MM.1S (cell line): ENCODE measurements around the gene SLC4A7.

Experiments used
- DNase-seq: peaks from one replicate; pipeline ENCODE4 v3.0.0-alpha.2; 2015
- H2AFZ ChIP-seq: fragments of 300-600 bp; sonication (generic); 2 replicates; pipeline ENCODE4 v1.6.0; 2016; ENCODE audit warnings: antibody characterized with exemption, low read length
- H3F3A ChIP-seq: fragments of 300-600 bp; sonication (generic); 2 replicates; pipeline ENCODE4 v1.6.1; 2016; ENCODE audit warnings: mild to moderate bottlenecking, antibody characterized with exemption, low read length, moderate library complexity, mixed read lengths; ENCODE audit not compliant: insufficient read depth
- H3K27ac ChIP-seq: fragments of 300-600 bp; sonication (generic); 2 replicates; pipeline ENCODE4 v1.5.1; 2016; ENCODE audit warnings: mild to moderate bottlenecking, low read length
- H3K27me3 ChIP-seq: fragments of 300-600 bp; sonication (generic); replicated peaks from 2 replicates; pipeline ENCODE4 v1.6.0; 2016; ENCODE audit warnings: low read length; ENCODE audit not compliant: insufficient read depth
- H3K36me3 ChIP-seq: fragments of 300-600 bp; sonication (generic); replicated peaks from 2 replicates; pipeline ENCODE4 v1.6.1; 2016; ENCODE audit warnings: mild to moderate bottlenecking, low read length, mixed read lengths; ENCODE audit not compliant: insufficient read depth
- H3K4me1 ChIP-seq: fragments of 300-600 bp; sonication (generic); 2 replicates; pipeline ENCODE4 v1.6.1; 2016; ENCODE audit warnings: low read length, mixed read lengths
- H3K4me2 ChIP-seq: fragments of 300-600 bp; sonication (generic); 2 replicates; pipeline ENCODE4 v1.6.0; 2016; ENCODE audit warnings: low read depth, low read length
- H3K4me3 ChIP-seq: fragments of 300-600 bp; sonication (generic); 2 replicates; pipeline ENCODE4 v1.5.1; 2016; ENCODE audit warnings: low read length, mixed read lengths
- H3K79me2 ChIP-seq: fragments of 300-600 bp; sonication (generic); 2 replicates; pipeline ENCODE4 v1.6.1; 2016; ENCODE audit warnings: mixed run types, low read length, mixed read lengths
- H3K9ac ChIP-seq: fragments of 300-600 bp; sonication (generic); 2 replicates; pipeline ENCODE4 v1.6.1; 2016; ENCODE audit warnings: low read length, mixed read lengths
- H3K9me2 ChIP-seq: fragments of 300-600 bp; sonication (generic); replicated peaks from 2 replicates; pipeline ENCODE4 v1.6.1; 2016; ENCODE audit warnings: mild to moderate bottlenecking, low read length, mixed read lengths; ENCODE audit not compliant: insufficient read depth
- H3K9me3 ChIP-seq: fragments of 300-600 bp; sonication (generic); replicated peaks from 2 replicates; pipeline ENCODE4 v1.6.1; 2016; ENCODE audit warnings: mild to moderate bottlenecking, low read length, mixed read lengths; ENCODE audit not compliant: insufficient read depth
- H4K20me1 ChIP-seq: fragments of 300-600 bp; sonication (generic); 2 replicates; pipeline ENCODE4 v1.6.1; 2016; ENCODE audit warnings: mild to moderate bottlenecking, low read length, moderate library complexity, mixed read lengths; ENCODE audit not compliant: insufficient read depth
- CTCF ChIP-seq: fragments of 300-600 bp; sonication (generic); IDR thresholded peaks from 2 replicates; pipeline ENCODE4 v1.5.1; 2016; ENCODE audit warnings: antibody characterized with exemption, low read length, mixed read lengths
- EZH2 ChIP-seq: fragments of 300-600 bp; sonication (generic); optimal IDR thresholded peaks from 2 replicates; pipeline ENCODE3; 2017; ENCODE audit warnings: low read depth, mild to moderate bottlenecking, antibody characterized with exemption, low read length, mixed read lengths
- EZH2phosphoT487 ChIP-seq: fragments of 300-600 bp; sonication (generic); IDR thresholded peaks from 2 replicates; pipeline ENCODE4 v1.6.1; 2018; ENCODE audit warnings: antibody characterized with exemption, low read length

Gene SLC4A7

DNA sequence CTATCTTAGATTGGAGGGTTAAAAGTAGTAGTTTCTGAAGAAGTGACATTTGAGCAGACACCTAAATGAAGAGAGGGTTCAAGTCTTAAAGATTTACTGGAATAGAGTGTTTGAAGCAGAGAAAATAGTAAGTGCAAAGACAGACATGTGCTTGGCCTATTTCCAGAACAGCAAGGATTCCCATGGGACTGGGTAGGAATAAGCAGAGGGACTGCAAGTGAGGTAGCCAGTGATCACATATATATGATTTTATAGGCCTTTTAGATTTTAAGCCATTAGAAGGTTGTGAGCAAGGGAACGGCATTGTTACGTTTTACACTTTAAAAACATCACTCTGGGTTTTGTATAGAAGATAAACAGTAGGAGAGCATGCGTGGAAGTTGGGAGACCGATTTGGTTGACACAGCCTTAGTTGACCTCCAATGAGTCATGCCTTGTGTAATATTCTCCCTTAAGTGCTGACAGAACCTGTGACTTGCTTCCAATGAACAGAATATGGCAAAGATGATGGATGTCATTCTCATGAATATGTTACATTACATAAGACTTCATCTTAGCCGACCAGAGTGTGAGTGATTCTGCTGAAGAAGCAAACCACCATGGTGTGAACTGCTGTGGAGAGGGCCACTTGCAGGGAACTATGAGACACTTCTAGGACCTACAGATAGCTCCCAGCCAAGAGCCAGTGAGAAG is 37.1 kb upstream of the SLC4A7 start:
- Histone ChIP-seq H3K4me1 (no peaks in the 10 kb centered on the region), H3K9ac (no peak overlapping the region), H3K4me3 (no peak overlapping the region), H3K9me3 (no peaks in the 10 kb centered on the region), H4K20me1 (no peaks in the 10 kb centered on the region), H3K79me2 (no peaks in the 10 kb centered on the region), H3F3A (no peaks in the 10 kb centered on the region), H3K27ac (no peak overlapping the region), H3K27me3 (no peaks in the 10 kb centered on the region), H3K4me2 (no peak overlapping the region), H2AFZ (no peak overlapping the region), H3K9me2 (no peaks in the 10 kb centered on the region), H3K36me3 (no peaks in the 10 kb centered on the region)
- TF ChIP-seq CTCF (no peak), EZH2phosphoT487 (no peak), EZH2 (no peak)
- DNase-seq: no peak

- Histone ChIP-seq H3K27me3 (no peaks in the 10 kb centered on the region), H3K9me3 (no peaks in the 10 kb centered on the region), H2AFZ (no peak overlapping the region), H3K9ac (no peak overlapping the region), H3K27ac (no peak overlapping the region), H3K4me3 (no peak overlapping the region), H3K4me1 (no peaks in the 10 kb centered on the region), H3F3A (no peaks in the 10 kb centered on the region), H3K9me2 (no peaks in the 10 kb centered on the region), H3K79me2 (no peaks in the 10 kb centered on the region), H4K20me1 (no peaks in the 10 kb centered on the region), H3K36me3 (no peaks in the 10 kb centered on the region), H3K4me2 (no peak overlapping the region)
- no peak for DNase-seq
- no peak for TF ChIP-seq EZH2phosphoT487
These were observed 27.7 kb upstream of the SLC4A7 start for GRCh38 chr3:27511724-27512422.

DNA sequence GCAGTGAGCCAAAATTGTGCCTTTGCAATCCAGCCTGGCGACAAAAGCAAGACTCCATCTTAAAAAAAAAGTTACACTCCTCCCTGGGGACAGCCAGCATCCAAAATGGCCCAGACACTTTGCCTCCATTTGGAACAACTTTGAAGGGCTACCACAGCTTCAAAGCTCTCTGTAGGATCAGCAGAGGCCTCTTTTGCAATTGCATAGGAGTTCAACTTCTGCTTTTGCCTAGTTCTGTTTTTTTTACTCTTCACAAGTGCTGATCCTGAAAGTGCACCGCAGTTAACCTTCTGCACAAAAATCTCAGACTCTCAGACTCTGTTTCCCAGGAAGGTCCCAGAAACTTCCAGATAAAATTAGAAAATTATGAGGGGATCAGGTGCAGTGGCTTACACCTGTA is 25.2 kb upstream of the SLC4A7 start:
- no peaks in the 10 kb centered on the region for H3K27me3 ChIP-seq
- H4K20me1 ChIP-seq: no peaks in the 10 kb centered on the region
- no peak for DNase-seq
- no peaks in the 10 kb centered on the region for H3K4me1 ChIP-seq
- H3K4me2 ChIP-seq: no peak overlapping the region
- no peak overlapping the region for H3K4me3 ChIP-seq
- H2AFZ ChIP-seq: no peak overlapping the region
- H3K36me3 ChIP-seq: no peaks in the 10 kb centered on the region
- TF ChIP-seq EZH2phosphoT487 (no peak), EZH2 (no peak), CTCF (no peak)
- no peaks in the 10 kb centered on the region for H3F3A ChIP-seq
- no peaks in the 10 kb centered on the region for H3K9me2 ChIP-seq
- no peaks in the 10 kb centered on the region for H3K79me2 ChIP-seq
- H3K9me3 ChIP-seq: no peaks in the 10 kb centered on the region
- no peak overlapping the region for H3K27ac ChIP-seq
- H3K9ac ChIP-seq: no peak overlapping the region

DNA sequence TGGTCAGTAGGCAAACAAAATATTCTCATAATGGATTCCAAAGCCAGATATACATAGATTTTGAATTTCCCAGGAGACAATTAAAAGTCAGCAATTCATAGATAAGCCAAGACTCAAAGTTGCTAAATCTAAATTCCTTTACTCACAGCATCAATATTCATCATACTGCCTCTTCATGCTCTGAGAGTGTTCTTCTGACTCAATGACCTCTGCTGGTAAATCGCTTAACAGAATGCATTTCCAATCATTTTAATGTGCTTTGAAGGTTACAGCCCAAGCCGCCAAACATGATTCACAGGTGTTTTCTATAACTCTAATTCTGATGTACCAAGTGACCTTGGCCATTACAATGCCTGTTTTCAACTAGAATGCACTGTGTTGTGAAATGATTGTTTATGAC is 24.2 kb upstream of the SLC4A7 start:
- no peaks in the 10 kb centered on the region for H3K27me3 ChIP-seq
- no peak overlapping the region for H3K4me3 ChIP-seq
- H2AFZ ChIP-seq: no peak overlapping the region
- H3K4me1 ChIP-seq: no peaks in the 10 kb centered on the region
- no peaks in the 10 kb centered on the region for H4K20me1 ChIP-seq
- H3K4me2 ChIP-seq: no peak overlapping the region
- no peak overlapping the region for H3K27ac ChIP-seq
- H3K9me3 ChIP-seq: no peaks in the 10 kb centered on the region
- no peaks in the 10 kb centered on the region for H3K36me3 ChIP-seq
- no peaks in the 10 kb centered on the region for H3F3A ChIP-seq
- no peaks in the 10 kb centered on the region for H3K9me2 ChIP-seq
- no peaks in the 10 kb centered on the region for H3K79me2 ChIP-seq
- DNase-seq: no peak
- no peak for TF ChIP-seq EZH2
- no peak for TF ChIP-seq CTCF
- no peak for TF ChIP-seq EZH2phosphoT487
- H3K9ac ChIP-seq: no peak overlapping the region
